ENCODE results near the gene MRM3. TPM values are rescaled to one million over a fixed set of nuclear protein-coding genes. Genes with fewer than 3 reads are reported as not detected.
"Not testable (repeated sequence)": the region's sequence is repeated elsewhere in the genome, so short reads cannot be mapped to it uniquely, and the experiment has no call there.

MRM3 gene
- total and polyA plus RNA-seq, 7 donors: 17.2 to 36.2 (median 25.9) TPM

DNA sequence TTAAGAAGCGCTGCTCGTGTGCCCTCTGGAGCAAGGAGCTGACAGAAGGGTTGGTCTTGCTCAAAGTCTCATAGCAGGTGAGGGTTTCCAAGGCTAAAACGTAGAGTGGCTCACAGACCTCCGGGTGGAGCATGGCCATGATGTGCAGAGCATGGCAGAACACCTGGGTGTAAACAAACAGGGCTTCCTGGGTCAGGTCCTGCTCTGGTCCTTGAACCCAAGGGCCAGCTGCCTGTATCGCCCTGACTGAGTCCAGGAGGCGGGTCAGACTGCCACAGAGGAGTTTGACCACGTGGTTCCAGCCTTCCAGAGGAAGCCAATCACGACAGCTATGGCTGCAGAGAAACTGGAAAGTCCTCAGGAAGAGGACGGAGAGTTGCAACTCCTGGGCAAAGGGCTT, 37.2 kb upstream of the MRM3 start:
- TF ChIP-seq, protein P1, sequence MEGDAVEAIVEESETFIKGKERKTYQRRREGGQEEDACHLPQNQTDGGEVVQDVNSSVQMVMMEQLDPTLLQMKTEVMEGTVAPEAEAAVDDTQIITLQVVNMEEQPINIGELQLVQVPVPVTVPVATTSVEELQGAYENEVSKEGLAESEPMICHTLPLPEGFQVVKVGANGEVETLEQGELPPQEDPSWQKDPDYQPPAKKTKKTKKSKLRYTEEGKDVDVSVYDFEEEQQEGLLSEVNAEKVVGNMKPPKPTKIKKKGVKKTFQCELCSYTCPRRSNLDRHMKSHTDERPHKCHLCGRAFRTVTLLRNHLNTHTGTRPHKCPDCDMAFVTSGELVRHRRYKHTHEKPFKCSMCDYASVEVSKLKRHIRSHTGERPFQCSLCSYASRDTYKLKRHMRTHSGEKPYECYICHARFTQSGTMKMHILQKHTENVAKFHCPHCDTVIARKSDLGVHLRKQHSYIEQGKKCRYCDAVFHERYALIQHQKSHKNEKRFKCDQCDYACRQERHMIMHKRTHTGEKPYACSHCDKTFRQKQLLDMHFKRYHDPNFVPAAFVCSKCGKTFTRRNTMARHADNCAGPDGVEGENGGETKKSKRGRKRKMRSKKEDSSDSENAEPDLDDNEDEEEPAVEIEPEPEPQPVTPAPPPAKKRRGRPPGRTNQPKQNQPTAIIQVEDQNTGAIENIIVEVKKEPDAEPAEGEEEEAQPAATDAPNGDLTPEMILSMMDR (IDR thresholded peaks at IDR 0.05): no peak
- intact Hi-C loops (cut with DNase I): no loop called here

DNA sequence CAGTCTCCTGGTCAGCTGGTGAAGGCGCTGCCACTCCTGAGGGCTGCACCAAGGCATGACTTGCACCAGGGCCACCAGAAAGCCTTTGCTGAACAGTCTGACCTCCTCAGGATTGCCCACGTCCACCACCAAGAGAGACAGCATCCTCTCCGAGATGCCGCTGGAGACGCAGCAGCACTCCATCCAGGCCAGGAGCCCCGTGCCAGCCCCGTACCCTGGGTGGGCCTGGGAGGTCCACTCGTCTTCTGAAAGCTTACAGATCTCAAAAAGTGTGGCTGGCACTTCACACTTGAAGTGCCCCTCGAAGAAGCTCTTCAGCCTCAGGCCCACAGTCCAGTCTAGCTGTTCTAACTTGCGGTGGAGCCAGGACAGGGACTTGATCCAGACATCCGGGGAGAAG, 36.7 kb upstream of the MRM3 start:
- 92 to 94% (median 92%) methylated on average over 11 of the region's 11 CpGs for WGBS, 3 donors
- Histone ChIP-seq H3K4me3 (no peak overlapping the region), H3K27me3 (ENCODE audit: insufficient read depth in 3 of 3, low read length in 2 of 3) (no peaks in the 10 kb centered on the region), H3K36me3 (ENCODE audit: insufficient read depth in 1 of 2, low read depth in 1 of 2) (peaks cover 6 to 78% of the 10 kb centered on the region in 2 donors), H3K27ac (no peak overlapping the region), H3K9me3 (no peaks in the 10 kb centered on the region), H3K4me1 (no peaks in the 10 kb centered on the region)
- TF ChIP-seq, protein P1 (IDR thresholded peaks at IDR 0.05): no peak
- no peak for ATAC-seq
- DNase-seq: no peak
- intact Hi-C loops (cut with DNase I): no loop called here

More for the DNA sequence above, 37.2 kb upstream of the MRM3 start:
- H3K9me3 ChIP-seq: no peaks in the 10 kb centered on the region
- no peak overlapping the region for H3K4me3 ChIP-seq
- H3K27ac ChIP-seq: no peak overlapping the region
- H3K36me3 ChIP-seq (ENCODE audit: insufficient read depth in 1 of 2, low read depth in 1 of 2): peaks cover 6 to 82% of the 10 kb centered on the region in 2 donors
- no peaks in the 10 kb centered on the region for H3K4me1 ChIP-seq
- WGBS, 3 donors: 76 to 84% (median 80%) methylated on average over 9 of the region's 9 CpGs
- no peaks in the 10 kb centered on the region for H3K27me3 ChIP-seq (ENCODE audit: insufficient read depth in 3 of 3, low read length in 2 of 3)
- ATAC-seq: no peak
- no peak for DNase-seq

DNA sequence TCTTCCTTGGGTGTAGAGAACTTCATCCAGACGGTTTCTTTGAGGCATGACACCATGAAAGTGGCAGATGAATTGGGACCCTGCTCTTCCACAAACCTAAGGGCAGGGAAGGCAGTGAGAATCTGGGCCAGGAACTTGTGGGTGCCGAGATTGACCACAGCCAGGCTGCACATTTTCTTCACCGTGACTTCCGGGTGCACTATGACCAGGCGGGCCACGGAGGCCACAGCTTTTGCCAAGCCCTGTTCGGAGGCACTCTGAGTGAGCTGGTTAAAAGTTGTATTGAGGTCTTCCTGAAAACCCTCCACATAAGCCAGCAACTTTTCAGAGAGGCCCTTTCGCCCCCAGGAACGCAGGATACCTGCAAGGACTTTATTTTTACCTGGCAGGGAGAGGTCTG, 36.0 kb upstream of the MRM3 start:
- H3K27ac ChIP-seq: no peak overlapping the region
- DNase-seq (no peak), ATAC-seq (no peak)
- H3K9me3 ChIP-seq: no peaks in the 10 kb centered on the region
- peaks cover 6% of the 10 kb centered on the region for H3K4me1 ChIP-seq
- intact Hi-C loops (cut with DNase I): no loop called here
- no peak overlapping the region for H3K4me3 ChIP-seq
- WGBS, 3 donors: 91 to 95% (median 95%) methylated on average over 9 of the region's 9 CpGs
- TF ChIP-seq, protein P1 (IDR thresholded peaks at IDR 0.05): no peak
- peaks cover 3 to 70% of the 10 kb centered on the region in 2 donors for H3K36me3 ChIP-seq (ENCODE audit: insufficient read depth in 1 of 2, low read depth in 1 of 2)
- H3K27me3 ChIP-seq (ENCODE audit: insufficient read depth in 3 of 3, low read length in 2 of 3): no peaks in the 10 kb centered on the region

DNA sequence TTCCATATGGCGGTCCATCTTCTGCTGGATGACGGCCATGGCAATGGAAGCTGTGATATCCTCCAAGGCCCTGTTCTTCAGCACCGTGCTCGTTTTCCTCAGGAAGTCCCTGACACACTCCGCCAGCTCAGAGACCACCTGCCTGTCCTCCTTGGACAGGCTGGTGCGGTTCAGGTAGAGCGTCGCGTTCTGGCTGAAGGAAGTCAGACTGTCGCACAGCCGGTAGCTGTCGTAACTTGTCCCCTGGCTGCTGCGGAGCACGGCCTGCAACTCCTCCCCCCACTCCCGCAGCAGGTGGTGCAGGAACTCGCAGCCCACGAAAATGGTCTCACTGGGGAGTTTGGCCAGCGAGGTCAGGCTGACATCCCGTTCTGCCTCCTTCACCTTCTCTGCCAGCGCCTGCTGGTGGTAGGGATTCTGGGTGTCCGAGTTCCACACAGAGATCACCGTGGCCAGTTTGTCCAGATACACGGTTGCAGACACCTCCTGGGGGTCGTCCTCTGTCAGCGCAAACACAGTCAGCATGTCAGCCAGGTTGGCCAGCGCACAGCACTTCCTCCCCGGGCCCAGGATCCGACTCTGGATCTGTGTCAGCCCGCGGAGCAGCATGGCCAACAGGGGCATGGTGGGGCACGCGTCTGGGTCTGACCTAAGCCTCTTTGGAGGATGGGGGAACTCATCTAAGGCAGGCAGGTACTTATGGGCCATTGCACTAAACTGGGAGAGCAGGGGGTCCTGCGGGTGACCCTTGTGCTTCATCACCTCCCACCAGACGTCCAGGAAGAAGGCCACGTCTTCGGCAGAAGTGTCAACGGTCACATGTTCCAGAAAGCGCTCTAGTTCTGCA, 35.1 kb upstream of the MRM3 start:
- DNase-seq (no peak), ATAC-seq (no peak)
- H3K27ac ChIP-seq: no peak overlapping the region
- peaks cover 3 to 62% of the 10 kb centered on the region in 2 donors for H3K36me3 ChIP-seq (ENCODE audit: insufficient read depth in 1 of 2, low read depth in 1 of 2)
- no peaks in the 10 kb centered on the region for H3K27me3 ChIP-seq (ENCODE audit: insufficient read depth in 3 of 3, low read length in 2 of 3)
- peaks cover 7% of the 10 kb centered on the region for H3K4me1 ChIP-seq
- intact Hi-C loops (cut with DNase I): no loop called here
- 86 to 88% (median 88%) methylated on average over 38 of the region's 38 CpGs for WGBS, 3 donors
- H3K9me3 ChIP-seq: no peaks in the 10 kb centered on the region
- H3K4me3 ChIP-seq: no peak overlapping the region
- TF ChIP-seq, protein P1 (IDR thresholded peaks at IDR 0.05): no peak

DNA sequence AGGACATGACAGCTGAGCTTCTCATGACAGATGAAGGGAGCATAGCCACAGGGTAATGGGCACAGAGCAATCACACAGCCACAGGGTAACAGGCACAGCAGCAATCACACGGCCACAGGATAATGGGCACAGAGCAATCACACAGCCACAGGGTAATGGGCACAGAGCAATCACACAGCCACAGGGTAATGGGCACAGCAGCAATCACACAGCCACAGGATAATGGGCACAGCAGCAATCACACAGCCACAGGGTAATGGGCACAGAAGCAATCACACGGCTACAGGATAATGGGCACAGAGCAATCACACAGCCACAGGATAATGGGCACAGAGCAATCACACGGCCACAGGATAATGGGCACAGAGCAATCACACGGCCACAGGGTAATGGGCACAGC, 33.5 kb upstream of the MRM3 start:
- 93 to 96% (median 94%) methylated on average over 4 of the region's 4 CpGs for WGBS, 3 donors
- H3K4me3 ChIP-seq; H3K27me3 ChIP-seq (ENCODE audit: insufficient read depth in 3 of 3, low read length in 2 of 3); H3K9me3 ChIP-seq; intact Hi-C loops (cut with DNase I); DNase-seq; H3K4me1 ChIP-seq; H3K27ac ChIP-seq; ATAC-seq: not testable (repeated sequence)
- peaks cover 3 to 48% of the 10 kb centered on the region in 2 donors for H3K36me3 ChIP-seq (ENCODE audit: insufficient read depth in 1 of 2, low read depth in 1 of 2)

DNA sequence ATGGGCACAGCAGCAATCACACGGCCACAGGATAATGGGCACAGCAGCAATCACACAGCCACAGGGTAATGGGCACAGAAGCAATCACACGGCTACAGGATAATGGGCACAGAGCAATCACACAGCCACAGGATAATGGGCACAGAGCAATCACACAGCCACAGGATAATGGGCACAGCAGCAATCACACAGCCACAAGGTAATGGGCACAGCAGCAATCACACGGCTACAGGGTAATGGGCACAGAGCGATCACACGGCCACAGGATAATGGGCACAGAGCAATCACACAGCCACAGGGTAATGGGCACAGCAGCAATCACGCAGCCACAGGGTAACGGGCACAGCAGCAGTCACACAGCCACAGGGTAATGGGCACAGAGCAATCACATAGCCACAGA, 32.8 kb upstream of the MRM3 start:
- H3K27ac ChIP-seq; ATAC-seq; H3K4me3 ChIP-seq; H3K4me1 ChIP-seq; intact Hi-C loops (cut with DNase I); DNase-seq; H3K9me3 ChIP-seq; H3K27me3 ChIP-seq (ENCODE audit: insufficient read depth in 3 of 3, low read length in 2 of 3): not testable (repeated sequence)
- WGBS, 3 donors: 79 to 86% (median 85%) methylated on average over 7 of the region's 7 CpGs
- peaks cover 3 to 40% of the 10 kb centered on the region in 2 donors for H3K36me3 ChIP-seq (ENCODE audit: insufficient read depth in 1 of 2, low read depth in 1 of 2)

Measured in psoas muscle (tissue), 8 donors.